Gastroesophageal sphincter (tissue), 3 donors: ENCODE results near the gene DCAF11.

ENCODE experiments used
- POLR2A ChIP-seq, 2 donors: fragments of 450-650 bp; IDR thresholded peaks; one replicate each; pipeline ENCODE4 v1.6.1; 2017; ENCODE audit warnings: antibody characterized with exemption in 2 of 2, mild to moderate bottlenecking in 2 of 2, moderate library complexity in 1 of 2
- POLR2AphosphoS5 ChIP-seq: sonication (generic); formaldehyde crosslinking; IDR thresholded peaks from one replicate; pipeline ENCODE4 v1.6.1; 2017; ENCODE audit warnings: antibody characterized with exemption
- TF ChIP-seq, protein P1 (sequence below), 4 experiments: fragments of 200-600 bp in 2 of 4; fragments of 450-650 bp in 2 of 4; sonication (generic) in 1 of 4; IDR thresholded peaks; one replicate each; pipeline ENCODE4 v1.5.1; 2017 to 2019; ENCODE audit warnings: antibody characterized with exemption in 4 of 4, mild to moderate bottlenecking in 2 of 4, moderate library complexity in 2 of 4

DNA sequence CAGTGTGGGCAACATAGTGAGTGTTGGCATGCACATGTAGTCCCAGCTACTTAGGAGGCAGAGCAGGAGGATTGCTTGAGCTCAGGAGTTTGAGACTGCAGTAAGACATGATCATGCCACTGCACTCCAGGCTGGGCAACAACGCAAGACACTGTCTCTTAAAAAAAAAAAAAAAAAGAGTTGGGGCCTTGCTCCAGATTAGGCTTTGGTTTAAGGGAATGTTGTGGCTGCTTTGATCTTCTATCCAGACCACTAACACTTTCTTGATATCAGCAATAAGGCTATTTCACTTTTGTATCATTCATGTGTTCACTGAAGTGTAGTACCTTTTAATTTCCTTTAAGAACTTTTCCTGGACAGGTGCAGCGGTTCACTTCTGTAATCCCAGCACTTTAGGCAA is 13.1 kb downstream of the DCAF11 start:
- no peak for TF ChIP-seq POLR2A (IDR thresholded peaks at IDR 0.05)
- TF ChIP-seq, protein P1, sequence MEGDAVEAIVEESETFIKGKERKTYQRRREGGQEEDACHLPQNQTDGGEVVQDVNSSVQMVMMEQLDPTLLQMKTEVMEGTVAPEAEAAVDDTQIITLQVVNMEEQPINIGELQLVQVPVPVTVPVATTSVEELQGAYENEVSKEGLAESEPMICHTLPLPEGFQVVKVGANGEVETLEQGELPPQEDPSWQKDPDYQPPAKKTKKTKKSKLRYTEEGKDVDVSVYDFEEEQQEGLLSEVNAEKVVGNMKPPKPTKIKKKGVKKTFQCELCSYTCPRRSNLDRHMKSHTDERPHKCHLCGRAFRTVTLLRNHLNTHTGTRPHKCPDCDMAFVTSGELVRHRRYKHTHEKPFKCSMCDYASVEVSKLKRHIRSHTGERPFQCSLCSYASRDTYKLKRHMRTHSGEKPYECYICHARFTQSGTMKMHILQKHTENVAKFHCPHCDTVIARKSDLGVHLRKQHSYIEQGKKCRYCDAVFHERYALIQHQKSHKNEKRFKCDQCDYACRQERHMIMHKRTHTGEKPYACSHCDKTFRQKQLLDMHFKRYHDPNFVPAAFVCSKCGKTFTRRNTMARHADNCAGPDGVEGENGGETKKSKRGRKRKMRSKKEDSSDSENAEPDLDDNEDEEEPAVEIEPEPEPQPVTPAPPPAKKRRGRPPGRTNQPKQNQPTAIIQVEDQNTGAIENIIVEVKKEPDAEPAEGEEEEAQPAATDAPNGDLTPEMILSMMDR (IDR thresholded peaks at IDR 0.05) = no peak
- no peak for TF ChIP-seq POLR2AphosphoS5
